Measurements from ENCODE around the gene VEZT. TPM values are rescaled to one million over a fixed set of nuclear protein-coding genes. Genes with fewer than 3 reads are reported as not detected.
"Not testable (repeated sequence)": the region's sequence is repeated elsewhere in the genome, so short reads cannot be mapped to it uniquely, and the experiment has no call there.

VEZT gene
- total RNA-seq, 2 donors from 2014 or later: 146 to 201 TPM

DNA sequence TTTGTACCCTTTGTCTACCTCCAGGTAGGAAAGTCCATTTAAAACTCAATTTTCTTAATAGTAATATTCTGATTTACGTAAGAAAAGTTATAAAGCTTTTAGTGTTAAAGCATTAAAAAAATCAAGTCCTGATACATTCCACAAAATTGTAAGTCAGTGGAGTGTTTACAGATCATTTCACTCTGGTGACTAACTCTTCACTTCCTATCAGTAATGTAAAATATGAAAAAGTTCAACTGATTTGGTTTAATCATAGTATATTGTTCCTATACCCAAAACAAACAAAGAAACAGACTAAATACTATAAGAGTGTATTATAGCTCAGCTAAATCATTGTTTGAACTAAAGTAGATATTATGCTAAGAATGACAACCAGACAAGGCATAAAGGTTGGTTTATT lies 85.9 kb downstream of the VEZT start:
- peaks cover 25% of the 10 kb centered on the region for H3K4me1 Mint-ChIP-seq
- H3K27me3 ChIP-seq (ENCODE audit: control insufficient read depth, insufficient read depth, low read length, poor library complexity, severe bottlenecking): no peaks in the 10 kb centered on the region
- peaks cover 47% of the 10 kb centered on the region for H3K36me3 Mint-ChIP-seq (ENCODE audit: low read depth)
- H3K27ac Mint-ChIP-seq: no peak overlapping the region
- no peak overlapping the region for H3K9ac ChIP-seq (ENCODE audit: extremely low read depth, low read length, poor library complexity, severe bottlenecking)
- TF ChIP-seq, protein P1, sequence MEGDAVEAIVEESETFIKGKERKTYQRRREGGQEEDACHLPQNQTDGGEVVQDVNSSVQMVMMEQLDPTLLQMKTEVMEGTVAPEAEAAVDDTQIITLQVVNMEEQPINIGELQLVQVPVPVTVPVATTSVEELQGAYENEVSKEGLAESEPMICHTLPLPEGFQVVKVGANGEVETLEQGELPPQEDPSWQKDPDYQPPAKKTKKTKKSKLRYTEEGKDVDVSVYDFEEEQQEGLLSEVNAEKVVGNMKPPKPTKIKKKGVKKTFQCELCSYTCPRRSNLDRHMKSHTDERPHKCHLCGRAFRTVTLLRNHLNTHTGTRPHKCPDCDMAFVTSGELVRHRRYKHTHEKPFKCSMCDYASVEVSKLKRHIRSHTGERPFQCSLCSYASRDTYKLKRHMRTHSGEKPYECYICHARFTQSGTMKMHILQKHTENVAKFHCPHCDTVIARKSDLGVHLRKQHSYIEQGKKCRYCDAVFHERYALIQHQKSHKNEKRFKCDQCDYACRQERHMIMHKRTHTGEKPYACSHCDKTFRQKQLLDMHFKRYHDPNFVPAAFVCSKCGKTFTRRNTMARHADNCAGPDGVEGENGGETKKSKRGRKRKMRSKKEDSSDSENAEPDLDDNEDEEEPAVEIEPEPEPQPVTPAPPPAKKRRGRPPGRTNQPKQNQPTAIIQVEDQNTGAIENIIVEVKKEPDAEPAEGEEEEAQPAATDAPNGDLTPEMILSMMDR (conservative IDR thresholded peaks at IDR 0.05): no peak
- H3K4me3 Mint-ChIP-seq: no peak overlapping the region
- no peaks in the 10 kb centered on the region for H3K9me3 Mint-ChIP-seq
- no peaks in the 10 kb centered on the region for H3K27me3 Mint-ChIP-seq (ENCODE audit: insufficient read depth)
- peaks cover 11% of the 10 kb centered on the region for H3K4me1 ChIP-seq (ENCODE audit: control insufficient read depth, insufficient read depth, low read length)
- peaks cover 4% of the 10 kb centered on the region for H3K9me3 ChIP-seq (ENCODE audit: control insufficient read depth, low read length)
- H3K4me3 ChIP-seq (ENCODE audit: low read length): no peak overlapping the region
- no peak overlapping the region for H3K27ac ChIP-seq (ENCODE audit: low read depth, low read length)
- H3K36me3 ChIP-seq (ENCODE audit: control insufficient read depth, insufficient read depth, low read length): peaks cover 90% of the 10 kb centered on the region
- DNase-seq: no peak
- WGBS, 2 experiments (ENCODE audit: insufficient coverage in 1 of 2, insufficient read length in 1 of 2): no CpG with 5 or more reads among the region's 1 CpG

DNA sequence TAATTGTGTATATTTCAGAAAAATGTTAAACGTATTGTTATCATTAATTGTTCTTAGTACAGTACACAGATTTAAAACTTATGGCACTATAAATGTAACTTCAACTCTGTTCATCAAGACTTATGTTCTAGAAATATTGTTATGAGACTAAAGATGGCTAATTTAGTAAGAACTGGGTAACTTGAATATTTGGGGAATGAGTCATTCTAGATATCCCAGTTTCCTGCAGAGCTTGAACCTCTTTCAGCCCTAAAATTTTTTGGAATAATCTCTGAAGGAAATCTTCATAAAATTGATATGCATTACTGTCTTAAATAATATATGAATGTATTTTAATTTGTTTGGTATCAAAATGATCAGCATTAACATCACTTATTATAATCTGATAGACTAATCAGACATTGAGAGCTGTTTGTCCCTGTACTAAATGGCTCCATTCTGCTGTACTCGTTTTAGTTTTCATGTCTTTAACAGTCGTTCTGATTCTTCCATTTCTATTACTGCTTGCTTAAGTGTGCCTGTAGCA lies 87.1 kb downstream of the VEZT start:
- Histone ChIP-seq H3K4me1 (ENCODE audit: control insufficient read depth, insufficient read depth, low read length) (peaks cover 9% of the 10 kb centered on the region), H3K9ac (ENCODE audit: extremely low read depth, low read length, poor library complexity, severe bottlenecking) (no peak overlapping the region), H3K4me3 (ENCODE audit: low read length) (no peak overlapping the region), H3K36me3 (ENCODE audit: control insufficient read depth, insufficient read depth, low read length) (peaks cover 90% of the 10 kb centered on the region), H3K27ac (ENCODE audit: low read depth, low read length) (peak overlapping the region; percentile 9), H3K27me3 (ENCODE audit: control insufficient read depth, insufficient read depth, low read length, poor library complexity, severe bottlenecking) (no peaks in the 10 kb centered on the region), H3K9me3 (ENCODE audit: control insufficient read depth, low read length) (peaks cover 4% of the 10 kb centered on the region)
- 86 to 99% methylated on average over 1 to 2 of the region's 3 CpGs for WGBS, 2 experiments (ENCODE audit: insufficient coverage in 1 of 2, insufficient read length in 1 of 2)
- Mint-ChIP-seq H3K27me3 (ENCODE audit: insufficient read depth) (no peaks in the 10 kb centered on the region), H3K4me3 (no peak overlapping the region), H3K36me3 (ENCODE audit: low read depth) (peaks cover 51% of the 10 kb centered on the region), H3K4me1 (peaks cover 18% of the 10 kb centered on the region), H3K9me3 (no peaks in the 10 kb centered on the region), H3K27ac (no peak overlapping the region)
- TF ChIP-seq, protein P1 (conservative IDR thresholded peaks at IDR 0.05): no peak
- DNase-seq: no peak

DNA sequence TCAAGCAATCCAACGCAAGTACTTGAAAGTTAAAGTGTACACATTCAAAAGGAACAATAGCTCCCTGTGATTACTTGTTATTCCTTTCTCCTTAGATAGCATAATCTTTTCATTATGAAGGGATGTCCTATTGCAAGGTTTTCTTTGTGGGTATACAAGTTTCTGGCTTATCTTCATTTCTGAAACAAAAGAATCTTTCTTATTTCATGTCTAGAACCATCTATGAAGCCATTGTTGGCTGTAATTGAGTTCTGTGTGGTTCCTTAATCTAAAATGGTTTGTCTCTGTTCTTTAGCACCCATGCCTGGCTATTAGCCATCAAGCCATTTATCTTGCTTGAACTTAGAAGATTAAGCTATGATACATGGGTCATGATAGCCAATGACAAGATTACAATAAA lies 95.0 kb downstream of the VEZT start:
- 79 to 100% methylated on average over 1 of the region's 1 CpG for WGBS, 2 experiments (ENCODE audit: insufficient coverage in 1 of 2, insufficient read length in 1 of 2)
- H3K27me3 Mint-ChIP-seq (ENCODE audit: insufficient read depth): peaks cover 6% of the 10 kb centered on the region
- TF ChIP-seq, protein P1 (conservative IDR thresholded peaks at IDR 0.05): no peak
- peaks cover 25% of the 10 kb centered on the region for H3K4me1 Mint-ChIP-seq
- no peak for DNase-seq
- H3K27me3 ChIP-seq (ENCODE audit: control insufficient read depth, insufficient read depth, low read length, poor library complexity, severe bottlenecking): no peaks in the 10 kb centered on the region
- H3K9me3 ChIP-seq (ENCODE audit: control insufficient read depth, low read length): no peaks in the 10 kb centered on the region
- H3K9ac ChIP-seq (ENCODE audit: extremely low read depth, low read length, poor library complexity, severe bottlenecking): no peak overlapping the region
- no peaks in the 10 kb centered on the region for H3K9me3 Mint-ChIP-seq
- peaks cover 40% of the 10 kb centered on the region for H3K36me3 ChIP-seq (ENCODE audit: control insufficient read depth, insufficient read depth, low read length)
- no peak overlapping the region for H3K27ac ChIP-seq (ENCODE audit: low read depth, low read length)
- no peak overlapping the region for H3K4me3 ChIP-seq (ENCODE audit: low read length)
- H3K27ac Mint-ChIP-seq: no peak overlapping the region
- H3K4me1 ChIP-seq (ENCODE audit: control insufficient read depth, insufficient read depth, low read length): no peaks in the 10 kb centered on the region
- H3K36me3 Mint-ChIP-seq (ENCODE audit: low read depth): peaks cover 28% of the 10 kb centered on the region
- H3K4me3 Mint-ChIP-seq: no peak overlapping the region

DNA sequence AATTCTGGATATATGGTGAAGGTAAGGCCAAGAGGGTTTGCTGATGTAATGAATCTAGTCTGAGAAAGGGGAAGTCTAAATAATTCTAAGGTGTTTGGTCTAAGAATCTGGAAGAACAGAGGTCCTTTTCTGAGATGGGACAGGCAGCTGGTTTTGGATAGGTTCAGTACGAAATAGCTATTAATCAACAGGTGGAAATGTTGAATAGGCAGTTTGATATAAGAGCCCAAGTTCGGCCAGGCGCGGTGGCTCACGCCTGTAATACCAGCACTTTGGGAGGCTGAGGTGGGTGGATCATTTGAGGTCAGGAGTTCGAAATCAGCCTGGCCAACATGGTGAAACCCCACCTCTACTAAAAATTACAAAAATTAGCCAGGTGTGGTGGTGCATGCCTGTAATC lies 97.1 kb downstream of the VEZT start:
- not testable (repeated sequence) for H3K4me3 ChIP-seq (ENCODE audit: low read length); H3K9me3 ChIP-seq (ENCODE audit: control insufficient read depth, low read length); H3K4me3 Mint-ChIP-seq; H3K27me3 ChIP-seq (ENCODE audit: control insufficient read depth, insufficient read depth, low read length, poor library complexity, severe bottlenecking); DNase-seq; H3K27ac ChIP-seq (ENCODE audit: low read depth, low read length); H3K27ac Mint-ChIP-seq; H3K9me3 Mint-ChIP-seq; H3K9ac ChIP-seq (ENCODE audit: extremely low read depth, low read length, poor library complexity, severe bottlenecking); H3K27me3 Mint-ChIP-seq (ENCODE audit: insufficient read depth); H3K4me1 ChIP-seq (ENCODE audit: control insufficient read depth, insufficient read depth, low read length)
- 94 to 95% methylated on average over 6 of the region's 6 CpGs for WGBS, 2 experiments (ENCODE audit: insufficient coverage in 1 of 2, insufficient read length in 1 of 2)
- peaks cover 11% of the 10 kb centered on the region for H3K36me3 Mint-ChIP-seq (ENCODE audit: low read depth)
- peaks cover 19% of the 10 kb centered on the region for H3K36me3 ChIP-seq (ENCODE audit: control insufficient read depth, insufficient read depth, low read length)
- peaks cover 38% of the 10 kb centered on the region for H3K4me1 Mint-ChIP-seq

All from endodermal cell (in vitro differentiated cells).